Astrocyte (in vitro differentiated cells and primary cell): ENCODE data around the gene CALHM2. TPM values are rescaled to one million over a fixed set of nuclear protein-coding genes. Genes with fewer than 3 reads are reported as not detected.

Experiments used
- DNase-seq: peaks from one replicate; pipeline ENCODE4 v3.0.0-alpha.2; 2010; ENCODE audit warnings: low read depth
- FAIRE-seq: peaks from 2 replicates; lab custom pipeline; 2011; peaks lifted over from hg19 to GRCh38; lab: Jason Lieb, UNC
- H2AFZ ChIP-seq: 2 replicates; pipeline ENCODE4 v1.6.0; 2012; ENCODE audit warnings: low read depth, low read length, inconsistent platforms
- H3K27ac ChIP-seq: 2 replicates; pipeline ENCODE4 v1.5.1; 2011; ENCODE audit warnings: low read depth, low read length, inconsistent platforms
- H3K27me3 ChIP-seq: 2 replicates; pipeline ENCODE4 v1.6.0; 2011; ENCODE audit warnings: low read length, inconsistent platforms; ENCODE audit not compliant: insufficient read depth
- H3K36me3 ChIP-seq: 2 replicates; pipeline ENCODE4 v1.5.1; 2011; ENCODE audit warnings: low read length, inconsistent platforms; ENCODE audit not compliant: insufficient read depth
- H3K4me1 ChIP-seq: 2 replicates; pipeline ENCODE4 v1.5.1; 2011; ENCODE audit warnings: low read length, inconsistent platforms; ENCODE audit not compliant: insufficient read depth
- H3K4me2 ChIP-seq: 2 replicates; pipeline ENCODE4 v1.6.0; 2012; ENCODE audit warnings: low read length, inconsistent platforms
- H3K4me3 ChIP-seq: 2 replicates; pipeline ENCODE4 v1.5.1; 2011; ENCODE audit warnings: low read depth, mild to moderate bottlenecking, low read length, inconsistent platforms; ENCODE audit not compliant: insufficient read depth
- H3K79me2 ChIP-seq: 2 replicates; pipeline ENCODE4 v1.6.0; 2012; ENCODE audit warnings: mild to moderate bottlenecking, low read length, inconsistent platforms; ENCODE audit not compliant: insufficient read depth
- H3K9ac ChIP-seq: 2 replicates; pipeline ENCODE4 v1.6.0; 2012; ENCODE audit warnings: mild to moderate bottlenecking, low read length, inconsistent platforms
- H3K9me3 ChIP-seq: 2 replicates; pipeline ENCODE4 v1.5.1; 2012; ENCODE audit warnings: low read depth, mild to moderate bottlenecking, low read length, inconsistent platforms; ENCODE audit not compliant: insufficient read depth
- H4K20me1 ChIP-seq: 2 replicates; pipeline ENCODE4 v1.6.0; 2012; ENCODE audit warnings: low read length, inconsistent platforms; ENCODE audit not compliant: insufficient read depth
- H3K27ac Mint-ChIP-seq: one replicate; pipeline ENCODE4 v1.8.0; 2021; ENCODE audit warnings: mild to moderate bottlenecking, mixed read lengths; ENCODE audit not compliant: unreplicated experiment
- H3K27me3 Mint-ChIP-seq: one replicate; pipeline ENCODE4 v1.8.0; 2021; ENCODE audit warnings: low read depth, mixed read lengths; ENCODE audit not compliant: unreplicated experiment
- H3K36me3 Mint-ChIP-seq: one replicate; pipeline ENCODE4 v1.8.0; 2021; ENCODE audit warnings: low read depth, mixed read lengths; ENCODE audit not compliant: unreplicated experiment
- H3K4me1 Mint-ChIP-seq: one replicate; pipeline ENCODE4 v1.8.0; 2021; ENCODE audit warnings: low read depth, mixed read lengths; ENCODE audit not compliant: unreplicated experiment
- H3K4me3 Mint-ChIP-seq: one replicate; pipeline ENCODE4 v1.8.0; 2021; ENCODE audit warnings: mild to moderate bottlenecking, moderate library complexity, mixed read lengths; ENCODE audit not compliant: unreplicated experiment
- H3K9me3 Mint-ChIP-seq: one replicate; pipeline ENCODE4 v1.8.0; 2021; ENCODE audit warnings: mild to moderate bottlenecking, mixed read lengths; ENCODE audit not compliant: unreplicated experiment
- CTCF ChIP-seq: IDR thresholded peaks from 2 replicates; pipeline ENCODE4 v1.5.1; 2011; ENCODE audit warnings: low read depth, mild to moderate bottlenecking, inconsistent platforms, low read length, moderate library complexity; ENCODE audit not compliant: insufficient read depth
- EZH2 ChIP-seq: IDR thresholded peaks from 2 replicates; pipeline ENCODE4 v1.6.1; 2012; ENCODE audit warnings: mild to moderate bottlenecking, low read length, inconsistent platforms; ENCODE audit not compliant: insufficient read depth
- total RNA-seq: library from RNA; stranded (reverse); gene quantifications from 2 replicates; pipeline ENCODE4 v1.2.1, GENCODE V29; 2021

CALHM2 gene
- total RNA-seq, 1 donor from 2014 or later: 1.2 TPM

- Histone ChIP-seq H2AFZ (no peak overlapping the region), H3K27ac (no peak overlapping the region), H3K36me3 (no peaks in the 10 kb centered on the region), H3K27me3 (peaks cover 22% of the 10 kb centered on the region), H3K9me3 (no peaks in the 10 kb centered on the region), H3K9ac (no peak overlapping the region), H3K79me2 (no peaks in the 10 kb centered on the region), H4K20me1 (no peaks in the 10 kb centered on the region), H3K4me3 (no peak overlapping the region), H3K4me1 (no peaks in the 10 kb centered on the region), H3K4me2 (no peak overlapping the region)
- Mint-ChIP-seq H3K9me3 (no peaks in the 10 kb centered on the region), H3K4me1 (peaks cover 1% of the 10 kb centered on the region), H3K27ac (no peak overlapping the region), H3K4me3 (no peak overlapping the region), H3K36me3 (no peaks in the 10 kb centered on the region), H3K27me3 (peaks cover 9% of the 10 kb centered on the region)
- TF ChIP-seq CTCF (no peak), EZH2 (no peak)
- FAIRE-seq (no peak), DNase-seq (no peak)
Measured at GRCh38 chr10:103480521-103480920, 28.4 kb upstream of the CALHM2 start.

- H3K36me3 ChIP-seq: no peaks in the 10 kb centered on the region
- H3K36me3 Mint-ChIP-seq: no peaks in the 10 kb centered on the region
- no peak within 1 kb of the TSS for H3K4me2 ChIP-seq
- H3K27me3 Mint-ChIP-seq: peaks cover 9% of the 10 kb centered on the region
- no peak for TF ChIP-seq CTCF
- TF ChIP-seq EZH2: no peak
- H4K20me1 ChIP-seq: no peaks in the 10 kb centered on the region
- no peaks in the 10 kb centered on the region for H3K79me2 ChIP-seq
- peaks cover 1% of the 10 kb centered on the region for H3K4me1 Mint-ChIP-seq
- no peaks in the 10 kb centered on the region for H3K9me3 Mint-ChIP-seq
- H2AFZ ChIP-seq: no peak within 1 kb of the TSS
- no peak within 1 kb of the TSS for H3K27ac ChIP-seq
- no peaks in the 10 kb centered on the region for H3K4me1 ChIP-seq
- no peak within 1 kb of the TSS for H3K4me3 ChIP-seq
- DNase-seq (no peak), FAIRE-seq (no peak)
- no peak within 1 kb of the TSS for H3K27ac Mint-ChIP-seq
- no peaks in the 10 kb centered on the region for H3K9me3 ChIP-seq
- H3K9ac ChIP-seq: no peak within 1 kb of the TSS
- peaks cover 23% of the 10 kb centered on the region for H3K27me3 ChIP-seq
- H3K4me3 Mint-ChIP-seq: no peak within 1 kb of the TSS
Measured at GRCh38 chr10:103479135-103479534, 27.0 kb upstream of the CALHM2 start, which contains the start of gene CALHM3. TSS of gene CALHM3 (minus strand) at chr10:103479240. CDS start at chr10:103479032, 208 bp downstream.

- H3K4me3 ChIP-seq: no peak overlapping the region
- FAIRE-seq: no peak
- H2AFZ ChIP-seq: no peak overlapping the region
- no peak for DNase-seq
- Mint-ChIP-seq H3K36me3 (no peaks in the 10 kb centered on the region), H3K4me3 (no peak overlapping the region), H3K27me3 (peaks cover 9% of the 10 kb centered on the region), H3K4me1 (peaks cover 1% of the 10 kb centered on the region), H3K9me3 (no peaks in the 10 kb centered on the region), H3K27ac (no peak overlapping the region)
- H3K27me3 ChIP-seq: peaks cover 23% of the 10 kb centered on the region
- no peaks in the 10 kb centered on the region for H3K9me3 ChIP-seq
- H3K36me3 ChIP-seq: no peaks in the 10 kb centered on the region
- H3K9ac ChIP-seq: no peak overlapping the region
- no peak overlapping the region for H3K4me2 ChIP-seq
- TF ChIP-seq CTCF (no peak), EZH2 (no peak)
- H3K79me2 ChIP-seq: no peaks in the 10 kb centered on the region
- H4K20me1 ChIP-seq: no peaks in the 10 kb centered on the region
- no peaks in the 10 kb centered on the region for H3K4me1 ChIP-seq
- H3K27ac ChIP-seq: no peak overlapping the region
Measured at GRCh38 chr10:103478671-103479070, 26.5 kb upstream of the CALHM2 start.
